Measurements from ENCODE around the gene PARP11.

Gene PARP11

DNA sequence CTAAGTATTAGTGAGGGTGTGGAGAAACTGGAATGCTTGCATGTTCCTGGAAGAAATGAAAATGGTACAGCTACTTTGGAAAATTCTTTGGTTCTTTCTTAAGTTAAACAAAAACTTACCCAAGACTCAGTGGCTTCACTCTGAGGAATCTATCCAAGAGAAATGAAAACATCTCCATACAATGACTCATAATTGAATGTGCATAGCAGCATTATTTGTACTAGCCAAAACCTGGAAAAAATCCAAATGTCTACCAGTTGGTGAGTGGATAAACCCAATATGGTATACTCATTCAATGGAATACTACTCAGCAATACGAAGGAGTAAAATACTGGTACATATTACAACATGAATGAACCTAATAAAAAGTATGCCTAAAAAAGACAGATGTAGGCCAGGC lies 102.3 kb downstream of the PARP11 start:
- peak; percentile 83 for DNase-seq (ENCODE audit: low read depth)

DNA sequence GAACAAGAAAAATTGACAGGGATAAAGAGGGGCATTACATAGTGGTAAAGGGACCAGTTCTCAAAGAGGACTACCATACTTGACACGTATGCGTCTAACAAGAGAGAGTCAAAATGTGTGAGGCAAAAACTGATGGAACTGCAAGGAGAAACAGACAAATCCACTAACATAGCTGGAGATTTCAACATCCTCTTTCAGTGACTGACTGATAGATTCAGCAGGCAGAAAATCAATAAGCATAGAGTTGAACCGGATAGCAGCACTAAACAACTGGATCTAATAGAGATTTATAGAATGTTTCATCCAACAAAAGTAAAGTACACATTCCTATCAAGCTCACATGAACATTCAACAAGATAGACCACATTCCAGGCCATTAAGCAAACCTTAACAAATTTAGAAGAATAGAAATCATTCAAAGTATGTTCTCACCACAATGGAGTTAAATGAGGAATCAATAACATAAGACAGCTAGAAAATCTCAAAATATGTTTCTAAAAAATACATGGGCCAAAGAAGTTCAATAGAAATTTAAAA lies 104.2 kb downstream of the PARP11 start:
- DNase-seq (ENCODE audit: low read depth): no peak

DNA sequence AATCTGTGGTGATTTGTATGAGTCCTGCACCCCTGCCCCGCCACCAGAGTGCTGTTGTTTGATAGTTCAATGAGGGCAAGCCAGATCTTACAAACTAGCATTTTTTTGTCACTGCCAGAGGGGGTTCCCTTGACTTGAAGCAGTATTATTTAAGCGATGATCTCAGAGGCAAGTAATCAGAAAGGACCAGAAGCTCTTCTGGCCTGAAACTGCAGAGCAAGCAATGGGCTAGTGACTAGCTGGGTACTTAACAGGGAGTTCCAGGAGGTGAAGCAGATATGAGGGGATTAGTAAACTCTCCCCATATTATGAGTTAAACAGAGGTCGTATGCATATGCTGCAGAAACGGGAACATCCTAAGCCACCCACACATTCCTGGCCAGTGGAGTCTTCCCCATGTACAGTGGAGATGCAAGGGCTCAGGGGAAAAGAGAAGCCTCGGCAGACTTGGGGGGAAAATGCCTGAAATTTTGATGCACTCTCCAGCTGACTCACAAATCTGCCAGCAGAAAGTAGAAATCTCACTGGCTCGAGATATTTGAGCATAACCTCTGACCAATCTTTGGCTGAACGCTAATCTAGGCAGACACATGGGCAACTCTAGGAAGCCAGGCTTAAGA lies 112.0 kb downstream of the PARP11 start:
- peak; percentile 58 for DNase-seq (ENCODE audit: low read depth)

DNA sequence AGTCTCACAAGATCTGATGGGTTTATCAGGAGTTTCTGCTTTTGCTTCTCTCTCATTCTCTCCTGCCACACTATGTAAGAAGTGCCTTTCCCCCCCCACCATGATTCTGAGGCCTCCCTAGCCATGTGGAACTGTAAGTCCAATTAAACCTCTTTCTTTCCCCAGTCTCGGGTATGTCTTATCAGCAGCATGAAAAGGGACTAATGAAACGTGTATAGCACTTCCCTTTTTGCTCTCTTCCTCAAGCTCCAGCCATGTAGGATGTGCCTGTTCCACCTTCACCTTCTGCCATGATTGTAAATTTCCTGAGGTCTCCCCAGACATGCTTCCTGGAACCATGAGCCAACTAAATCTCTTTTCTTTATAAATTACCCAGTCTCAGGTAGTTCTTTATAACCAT lies 113.3 kb downstream of the PARP11 start:
- DNase-seq (ENCODE audit: low read depth): no peak
